Measurements from ENCODE around the gene STOML3. TPM values are rescaled to one million over a fixed set of nuclear protein-coding genes. Genes with fewer than 3 reads are reported as not detected.

STOML3 gene
- polyA plus RNA-seq, 2 donors = 0.06 TPM; not detected in 1

- WGBS, 2 donors = 77 to 87% methylated on average over 1 of the region's 1 CpG
- no peaks in the 10 kb centered on the region for H3K9me3 ChIP-seq (ENCODE audit: control insufficient read depth in 2 of 2, insufficient read depth in 1 of 2, low read depth in 1 of 2, low read length in 1 of 2)
- H3K4me3 ChIP-seq (ENCODE audit: low read depth in 1 of 2, low read length in 2 of 2) = no peak overlapping the region
- H3K36me3 ChIP-seq (ENCODE audit: control insufficient read depth in 2 of 2, insufficient read depth in 2 of 2, low read length in 1 of 2) = peaks cover 0 to 3% of the 10 kb centered on the region in 2 donors
- H3K4me1 ChIP-seq (ENCODE audit: control insufficient read depth in 2 of 2, insufficient read depth in 2 of 2, low read length in 1 of 2) = peaks cover 0 to 2% of the 10 kb centered on the region in 2 donors
- no peaks in the 10 kb centered on the region for H3K27me3 ChIP-seq (ENCODE audit: control insufficient read depth in 1 of 2, insufficient read depth in 2 of 2, low read length in 2 of 2)
- H3K27ac ChIP-seq (ENCODE audit: low read depth in 2 of 2, low read length in 1 of 2) = no peak overlapping the region
These were observed 43.5 kb upstream of the STOML3 start for GRCh38 chr13:39034085-39034484.

- Histone ChIP-seq H3K36me3 (ENCODE audit: control insufficient read depth in 2 of 2, insufficient read depth in 2 of 2, low read length in 1 of 2) (peaks cover 0 to 3% of the 10 kb centered on the region in 2 donors), H3K4me3 (ENCODE audit: low read depth in 1 of 2, low read length in 2 of 2) (no peak overlapping the region), H3K9me3 (ENCODE audit: control insufficient read depth in 2 of 2, insufficient read depth in 1 of 2, low read depth in 1 of 2, low read length in 1 of 2) (no peaks in the 10 kb centered on the region), H3K27ac (ENCODE audit: low read depth in 2 of 2, low read length in 1 of 2) (no peak overlapping the region), H3K4me1 (ENCODE audit: control insufficient read depth in 2 of 2, insufficient read depth in 2 of 2, low read length in 1 of 2) (peaks cover 0 to 2% of the 10 kb centered on the region in 2 donors), H3K27me3 (ENCODE audit: control insufficient read depth in 1 of 2, insufficient read depth in 2 of 2, low read length in 2 of 2) (no peaks in the 10 kb centered on the region)
- WGBS, 2 donors = 96 to 97% methylated on average over 1 of the region's 1 CpG
These were observed 41.5 kb upstream of the STOML3 start for GRCh38 chr13:39032150-39032549.

GRCh38 chr13:39025433-39025839, 34.8 kb upstream of the STOML3 start:
- 66 to 72% methylated on average over 2 of the region's 2 CpGs for WGBS, 2 donors
- no peak overlapping the region for H3K27ac ChIP-seq (ENCODE audit: low read depth in 2 of 2, low read length in 1 of 2)
- H3K9me3 ChIP-seq (ENCODE audit: control insufficient read depth in 2 of 2, insufficient read depth in 1 of 2, low read depth in 1 of 2, low read length in 1 of 2) = no peaks in the 10 kb centered on the region
- no peak overlapping the region for H3K4me3 ChIP-seq (ENCODE audit: low read depth in 1 of 2, low read length in 2 of 2)
- H3K27me3 ChIP-seq (ENCODE audit: control insufficient read depth in 1 of 2, insufficient read depth in 2 of 2, low read length in 2 of 2) = no peaks in the 10 kb centered on the region
- H3K36me3 ChIP-seq (ENCODE audit: control insufficient read depth in 2 of 2, insufficient read depth in 2 of 2, low read length in 1 of 2) = peaks cover 0 to 8% of the 10 kb centered on the region in 2 donors
- H3K4me1 ChIP-seq (ENCODE audit: control insufficient read depth in 2 of 2, insufficient read depth in 2 of 2, low read length in 1 of 2) = peaks cover 0 to 2% of the 10 kb centered on the region in 2 donors

DNA sequence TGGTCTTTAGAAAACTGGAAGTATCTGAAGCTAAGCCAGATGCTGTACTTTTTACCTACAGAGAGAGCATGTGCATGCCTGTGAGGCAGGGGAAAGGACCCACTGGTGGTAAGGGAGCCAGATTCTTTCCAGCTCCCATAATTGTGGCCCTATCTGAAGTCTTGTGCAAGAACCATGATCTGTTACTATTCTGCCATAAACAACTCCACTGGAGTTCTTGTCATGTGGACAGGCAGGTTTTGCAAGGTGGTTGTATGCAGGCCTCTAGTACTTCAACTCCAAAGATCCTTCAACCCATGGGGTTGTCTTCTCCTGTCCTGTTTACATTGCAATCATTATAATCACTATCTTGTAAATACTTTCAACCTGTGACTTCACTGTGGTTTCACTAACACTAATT, 33.1 kb upstream of the STOML3 start:
- Histone ChIP-seq H3K36me3 (ENCODE audit: control insufficient read depth in 2 of 2, insufficient read depth in 2 of 2, low read length in 1 of 2) (peaks cover 0 to 8% of the 10 kb centered on the region in 2 donors), H3K27me3 (ENCODE audit: control insufficient read depth in 1 of 2, insufficient read depth in 2 of 2, low read length in 2 of 2) (no peaks in the 10 kb centered on the region), H3K27ac (ENCODE audit: low read depth in 2 of 2, low read length in 1 of 2) (no peak overlapping the region), H3K4me1 (ENCODE audit: control insufficient read depth in 2 of 2, insufficient read depth in 2 of 2, low read length in 1 of 2) (peaks cover 0 to 2% of the 10 kb centered on the region in 2 donors), H3K4me3 (ENCODE audit: low read depth in 1 of 2, low read length in 2 of 2) (no peak overlapping the region), H3K9me3 (ENCODE audit: control insufficient read depth in 2 of 2, insufficient read depth in 1 of 2, low read depth in 1 of 2, low read length in 1 of 2) (no peaks in the 10 kb centered on the region)

GRCh38 chr13:39023316-39023715, 32.7 kb upstream of the STOML3 start:
- Histone ChIP-seq H3K9me3 (ENCODE audit: control insufficient read depth in 2 of 2, insufficient read depth in 1 of 2, low read depth in 1 of 2, low read length in 1 of 2) (no peaks in the 10 kb centered on the region), H3K36me3 (ENCODE audit: control insufficient read depth in 2 of 2, insufficient read depth in 2 of 2, low read length in 1 of 2) (peaks cover 0 to 8% of the 10 kb centered on the region in 2 donors), H3K27ac (ENCODE audit: low read depth in 2 of 2, low read length in 1 of 2) (no peak overlapping the region), H3K4me1 (ENCODE audit: control insufficient read depth in 2 of 2, insufficient read depth in 2 of 2, low read length in 1 of 2) (peaks cover 0 to 2% of the 10 kb centered on the region in 2 donors), H3K27me3 (ENCODE audit: control insufficient read depth in 1 of 2, insufficient read depth in 2 of 2, low read length in 2 of 2) (no peaks in the 10 kb centered on the region), H3K4me3 (ENCODE audit: low read depth in 1 of 2, low read length in 2 of 2) (no peak overlapping the region)
- WGBS, 2 donors = 86 to 91% methylated on average over 2 of the region's 2 CpGs

DNA sequence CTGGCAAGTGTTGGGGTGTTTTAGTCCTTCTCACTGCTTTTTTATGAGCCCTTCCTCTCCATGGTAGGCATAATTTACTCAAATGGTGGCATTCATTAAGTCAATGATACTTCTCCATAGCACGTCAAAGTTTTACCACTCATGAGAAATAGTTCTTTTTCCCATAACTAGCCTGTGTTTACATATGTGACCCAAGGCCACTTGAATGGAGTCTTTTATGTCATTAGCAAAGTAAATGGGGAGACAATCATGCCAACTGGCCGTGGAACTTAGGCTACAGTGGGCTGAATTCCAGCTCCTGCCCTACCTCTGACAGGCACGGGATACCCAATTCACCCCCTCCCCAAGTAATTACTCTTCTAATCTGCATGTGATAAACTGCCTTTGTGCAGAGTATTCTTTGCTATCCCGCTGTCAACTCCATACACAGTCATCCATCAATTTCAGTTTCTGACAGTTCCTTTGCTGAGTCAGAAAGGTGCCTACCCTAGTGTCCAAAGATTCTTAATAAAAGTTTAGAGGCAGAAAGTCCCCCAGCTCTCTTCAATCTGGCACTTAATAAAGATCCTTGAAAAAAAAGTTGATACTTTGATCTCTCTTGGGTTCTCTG, 30.3 kb upstream of the STOML3 start:
- Histone ChIP-seq H3K27me3 (ENCODE audit: control insufficient read depth in 1 of 2, insufficient read depth in 2 of 2, low read length in 2 of 2) (no peaks in the 10 kb centered on the region), H3K36me3 (ENCODE audit: control insufficient read depth in 2 of 2, insufficient read depth in 2 of 2, low read length in 1 of 2) (peaks cover 4 to 15% of the 10 kb centered on the region in 2 donors), H3K27ac (ENCODE audit: low read depth in 2 of 2, low read length in 1 of 2) (no peak overlapping the region), H3K4me1 (ENCODE audit: control insufficient read depth in 2 of 2, insufficient read depth in 2 of 2, low read length in 1 of 2) (peaks cover 0 to 2% of the 10 kb centered on the region in 2 donors), H3K4me3 (ENCODE audit: low read depth in 1 of 2, low read length in 2 of 2) (no peak overlapping the region), H3K9me3 (ENCODE audit: control insufficient read depth in 2 of 2, insufficient read depth in 1 of 2, low read depth in 1 of 2, low read length in 1 of 2) (no peaks in the 10 kb centered on the region)
- 70 to 82% methylated on average over 4 of the region's 4 CpGs for WGBS, 2 donors

DNA sequence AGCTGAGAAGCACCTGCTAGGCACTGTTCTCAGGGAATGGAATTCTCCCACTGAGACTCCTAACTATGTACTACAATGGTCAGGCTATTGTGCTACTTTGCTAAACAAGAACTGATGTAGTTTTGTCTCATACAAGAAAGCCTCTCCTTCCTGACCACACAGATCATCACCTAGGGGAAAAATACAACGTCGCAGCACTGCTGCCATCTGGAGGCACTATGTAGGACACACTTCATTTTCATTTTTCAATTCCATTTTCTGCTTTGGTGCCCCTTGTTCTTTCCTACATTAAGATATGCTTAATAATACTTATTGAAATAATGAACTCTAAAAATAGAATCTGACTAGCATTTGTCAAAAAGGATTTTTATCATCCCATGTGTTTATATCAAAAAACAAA, 26.2 kb upstream of the STOML3 start:
- no peak overlapping the region for H3K27ac ChIP-seq (ENCODE audit: low read depth in 2 of 2, low read length in 1 of 2)
- no peaks in the 10 kb centered on the region for H3K4me1 ChIP-seq (ENCODE audit: control insufficient read depth in 2 of 2, insufficient read depth in 2 of 2, low read length in 1 of 2)
- 18 to 20% methylated on average over 2 of the region's 2 CpGs for WGBS, 2 donors
- H3K27me3 ChIP-seq (ENCODE audit: control insufficient read depth in 1 of 2, insufficient read depth in 2 of 2, low read length in 2 of 2) = no peaks in the 10 kb centered on the region
- no peaks in the 10 kb centered on the region for H3K9me3 ChIP-seq (ENCODE audit: control insufficient read depth in 2 of 2, insufficient read depth in 1 of 2, low read depth in 1 of 2, low read length in 1 of 2)
- H3K36me3 ChIP-seq (ENCODE audit: control insufficient read depth in 2 of 2, insufficient read depth in 2 of 2, low read length in 1 of 2) = peaks cover 7 to 22% of the 10 kb centered on the region in 2 donors
- no peak overlapping the region for H3K4me3 ChIP-seq (ENCODE audit: low read depth in 1 of 2, low read length in 2 of 2)

- H3K36me3 ChIP-seq (ENCODE audit: control insufficient read depth in 2 of 2, insufficient read depth in 2 of 2, low read length in 1 of 2) = peaks cover 7 to 22% of the 10 kb centered on the region in 2 donors
- H3K9me3 ChIP-seq (ENCODE audit: control insufficient read depth in 2 of 2, insufficient read depth in 1 of 2, low read depth in 1 of 2, low read length in 1 of 2) = no peaks in the 10 kb centered on the region
- no peak overlapping the region for H3K4me3 ChIP-seq (ENCODE audit: low read depth in 1 of 2, low read length in 2 of 2)
- no peak overlapping the region for H3K27ac ChIP-seq (ENCODE audit: low read depth in 2 of 2, low read length in 1 of 2)
- H3K4me1 ChIP-seq (ENCODE audit: control insufficient read depth in 2 of 2, insufficient read depth in 2 of 2, low read length in 1 of 2) = no peaks in the 10 kb centered on the region
- WGBS, 2 donors = 47 to 54% methylated on average over 1 of the region's 1 CpG
- no peaks in the 10 kb centered on the region for H3K27me3 ChIP-seq (ENCODE audit: control insufficient read depth in 1 of 2, insufficient read depth in 2 of 2, low read length in 2 of 2)
These were observed 25.5 kb upstream of the STOML3 start for GRCh38 chr13:39016087-39016486.

DNA sequence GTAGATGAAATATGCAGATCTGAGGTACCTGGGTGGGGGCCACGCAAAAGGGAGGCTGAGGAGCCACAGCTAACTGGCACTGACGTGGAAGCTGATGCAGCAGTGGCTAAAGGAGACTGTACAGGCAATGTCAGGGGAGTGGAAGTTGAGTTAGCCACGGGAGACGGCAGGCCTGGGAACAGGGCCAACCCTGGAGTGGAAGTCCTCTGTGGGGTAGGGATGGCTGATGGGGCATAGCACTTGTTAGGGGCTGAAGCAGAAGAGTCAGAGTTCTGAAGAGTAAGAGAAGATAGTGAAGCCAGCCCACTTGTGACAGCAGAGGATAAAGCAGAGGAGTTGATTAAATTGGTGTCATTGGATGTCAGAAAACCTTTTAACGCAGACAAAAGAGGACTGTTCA, 22.8 kb upstream of the STOML3 start:
- H3K27me3 ChIP-seq (ENCODE audit: control insufficient read depth in 1 of 2, insufficient read depth in 2 of 2, low read length in 2 of 2) = no peaks in the 10 kb centered on the region
- no peak overlapping the region for H3K4me3 ChIP-seq (ENCODE audit: low read depth in 1 of 2, low read length in 2 of 2)
- H3K27ac ChIP-seq (ENCODE audit: low read depth in 2 of 2, low read length in 1 of 2) = no peak overlapping the region
- H3K4me1 ChIP-seq (ENCODE audit: control insufficient read depth in 2 of 2, insufficient read depth in 2 of 2, low read length in 1 of 2) = no peaks in the 10 kb centered on the region
- WGBS, 2 donors = 89 to 98% methylated on average over 5 of the region's 5 CpGs
- no peaks in the 10 kb centered on the region for H3K9me3 ChIP-seq (ENCODE audit: control insufficient read depth in 2 of 2, insufficient read depth in 1 of 2, low read depth in 1 of 2, low read length in 1 of 2)
- H3K36me3 ChIP-seq (ENCODE audit: control insufficient read depth in 2 of 2, insufficient read depth in 2 of 2, low read length in 1 of 2) = peaks cover 9 to 22% of the 10 kb centered on the region in 2 donors

DNA sequence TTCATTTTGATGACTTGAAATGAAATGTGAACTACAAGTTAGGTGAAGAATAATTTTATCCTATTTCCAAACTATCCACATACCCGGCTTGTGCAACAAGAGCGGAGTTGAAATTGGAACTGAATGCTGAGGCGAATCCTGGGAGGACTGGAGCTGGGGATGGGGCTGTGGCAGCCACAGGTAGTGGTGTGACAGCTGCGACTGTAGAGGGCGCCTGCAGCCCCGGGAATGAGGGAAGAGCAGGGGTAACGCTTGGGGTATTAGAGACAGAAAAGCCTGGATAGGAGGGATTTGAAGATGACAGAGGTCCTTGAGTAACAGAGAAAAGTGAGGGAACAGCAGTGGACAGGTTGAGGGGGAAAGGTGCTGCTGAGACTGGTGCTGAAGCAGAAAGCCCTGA, 22.0 kb upstream of the STOML3 start:
- Histone ChIP-seq H3K4me3 (ENCODE audit: low read depth in 1 of 2, low read length in 2 of 2) (no peak overlapping the region), H3K27me3 (ENCODE audit: control insufficient read depth in 1 of 2, insufficient read depth in 2 of 2, low read length in 2 of 2) (no peaks in the 10 kb centered on the region), H3K27ac (ENCODE audit: low read depth in 2 of 2, low read length in 1 of 2) (no peak overlapping the region), H3K9me3 (ENCODE audit: control insufficient read depth in 2 of 2, insufficient read depth in 1 of 2, low read depth in 1 of 2, low read length in 1 of 2) (no peaks in the 10 kb centered on the region), H3K36me3 (ENCODE audit: control insufficient read depth in 2 of 2, insufficient read depth in 2 of 2, low read length in 1 of 2) (peaks cover 5 to 17% of the 10 kb centered on the region in 2 donors), H3K4me1 (ENCODE audit: control insufficient read depth in 2 of 2, insufficient read depth in 2 of 2, low read length in 1 of 2) (no peaks in the 10 kb centered on the region)
- 82 to 84% methylated on average over 7 of the region's 7 CpGs for WGBS, 2 donors
